GM12865 (cell line): ENCODE results near the gene VMAC.
"Not testable (repeated sequence)": the region's sequence is repeated elsewhere in the genome, so short reads cannot be mapped to it uniquely, and the experiment has no call there.

Experiments used
- DNase-seq: peaks from one replicate; pipeline ENCODE4 v3.0.0; 2010; ENCODE audit warnings: low read depth
- H3K4me3 ChIP-seq: 2 replicates; pipeline ENCODE4 v1.5.1; 2011; ENCODE audit warnings: mild to moderate bottlenecking, low read depth, low read length, control low read depth
- TF ChIP-seq, protein P1 (sequence below): IDR thresholded peaks from 2 replicates; pipeline ENCODE4 v1.5.1; 2011; ENCODE audit warnings: low read length, control low read depth, low read depth, inconsistent platforms; ENCODE audit not compliant: insufficient read depth; ENCODE audit errors: missing control alignments

VMAC gene, protein sequence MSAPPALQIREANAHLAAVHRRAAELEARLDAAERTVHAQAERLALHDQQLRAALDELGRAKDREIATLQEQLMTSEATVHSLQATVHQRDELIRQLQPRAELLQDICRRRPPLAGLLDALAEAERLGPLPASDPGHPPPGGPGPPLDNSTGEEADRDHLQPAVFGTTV

DNA sequence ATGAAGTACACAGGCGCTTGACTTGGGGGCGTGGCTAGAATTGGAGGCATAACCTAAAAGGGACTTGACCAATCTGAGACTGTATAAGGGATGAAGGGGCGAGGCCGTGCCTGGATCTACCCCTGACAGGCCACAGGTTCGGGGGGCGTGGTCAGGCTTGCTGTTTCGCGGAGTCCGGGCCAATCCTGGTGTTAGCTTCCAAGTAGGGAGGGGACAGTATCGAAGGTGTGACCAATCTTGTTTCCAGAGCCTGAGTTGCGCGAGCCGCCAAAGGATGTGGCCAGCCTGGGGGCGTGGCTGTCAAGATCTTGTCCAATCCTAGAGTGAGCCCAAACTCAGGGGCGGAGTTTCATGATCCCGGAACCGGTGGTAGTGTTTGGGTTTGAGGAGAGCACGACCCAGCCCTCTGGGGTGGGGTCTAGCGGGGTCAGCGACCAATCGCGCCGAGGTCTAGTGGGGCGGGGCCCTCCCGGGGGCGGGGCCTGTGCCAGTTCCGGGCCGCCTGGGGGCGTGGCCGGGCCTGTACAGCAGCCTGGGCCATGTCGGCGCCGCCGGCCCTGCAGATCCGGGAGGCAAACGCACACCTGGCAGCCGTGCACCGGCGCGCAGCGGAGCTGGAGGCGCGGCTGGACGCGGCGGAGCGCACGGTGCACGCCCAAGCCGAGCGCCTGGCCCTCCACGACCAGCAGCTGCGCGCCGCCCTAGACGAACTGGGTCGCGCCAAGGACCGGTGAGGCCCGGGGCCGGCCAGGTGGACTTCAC is at the start of gene VMAC:
TSS of gene VMAC (plus strand) at position 521 of the 762 bp plus-strand sequence. CDS start at position 540, 19 bp downstream.
- TF ChIP-seq, protein P1, sequence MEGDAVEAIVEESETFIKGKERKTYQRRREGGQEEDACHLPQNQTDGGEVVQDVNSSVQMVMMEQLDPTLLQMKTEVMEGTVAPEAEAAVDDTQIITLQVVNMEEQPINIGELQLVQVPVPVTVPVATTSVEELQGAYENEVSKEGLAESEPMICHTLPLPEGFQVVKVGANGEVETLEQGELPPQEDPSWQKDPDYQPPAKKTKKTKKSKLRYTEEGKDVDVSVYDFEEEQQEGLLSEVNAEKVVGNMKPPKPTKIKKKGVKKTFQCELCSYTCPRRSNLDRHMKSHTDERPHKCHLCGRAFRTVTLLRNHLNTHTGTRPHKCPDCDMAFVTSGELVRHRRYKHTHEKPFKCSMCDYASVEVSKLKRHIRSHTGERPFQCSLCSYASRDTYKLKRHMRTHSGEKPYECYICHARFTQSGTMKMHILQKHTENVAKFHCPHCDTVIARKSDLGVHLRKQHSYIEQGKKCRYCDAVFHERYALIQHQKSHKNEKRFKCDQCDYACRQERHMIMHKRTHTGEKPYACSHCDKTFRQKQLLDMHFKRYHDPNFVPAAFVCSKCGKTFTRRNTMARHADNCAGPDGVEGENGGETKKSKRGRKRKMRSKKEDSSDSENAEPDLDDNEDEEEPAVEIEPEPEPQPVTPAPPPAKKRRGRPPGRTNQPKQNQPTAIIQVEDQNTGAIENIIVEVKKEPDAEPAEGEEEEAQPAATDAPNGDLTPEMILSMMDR, result no peak
- peak within 1 kb of the TSS; percentile 84 for H3K4me3 ChIP-seq
- peak; percentile 100 for DNase-seq

DNA sequence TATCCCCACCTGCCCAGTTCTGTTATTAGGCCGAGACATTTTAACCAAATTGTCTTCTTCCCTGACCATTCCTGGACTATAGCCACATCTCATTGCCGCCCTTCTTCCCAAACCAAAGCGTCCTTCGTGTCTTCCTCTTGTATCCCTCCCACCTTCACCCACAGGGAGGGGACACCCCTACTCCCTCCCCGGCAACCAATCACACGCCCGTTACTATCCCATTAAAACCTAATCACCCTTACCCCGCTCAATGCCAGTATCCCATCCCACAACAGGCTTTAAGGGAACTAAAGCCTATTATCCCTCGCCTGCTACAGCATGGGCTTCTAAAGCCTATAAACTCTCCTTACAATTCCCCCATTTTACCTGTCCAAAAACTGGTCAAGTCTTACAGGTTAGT is 49.5 kb upstream of the VMAC start:
- not testable (repeated sequence) for DNase-seq, H3K4me3 ChIP-seq

DNA sequence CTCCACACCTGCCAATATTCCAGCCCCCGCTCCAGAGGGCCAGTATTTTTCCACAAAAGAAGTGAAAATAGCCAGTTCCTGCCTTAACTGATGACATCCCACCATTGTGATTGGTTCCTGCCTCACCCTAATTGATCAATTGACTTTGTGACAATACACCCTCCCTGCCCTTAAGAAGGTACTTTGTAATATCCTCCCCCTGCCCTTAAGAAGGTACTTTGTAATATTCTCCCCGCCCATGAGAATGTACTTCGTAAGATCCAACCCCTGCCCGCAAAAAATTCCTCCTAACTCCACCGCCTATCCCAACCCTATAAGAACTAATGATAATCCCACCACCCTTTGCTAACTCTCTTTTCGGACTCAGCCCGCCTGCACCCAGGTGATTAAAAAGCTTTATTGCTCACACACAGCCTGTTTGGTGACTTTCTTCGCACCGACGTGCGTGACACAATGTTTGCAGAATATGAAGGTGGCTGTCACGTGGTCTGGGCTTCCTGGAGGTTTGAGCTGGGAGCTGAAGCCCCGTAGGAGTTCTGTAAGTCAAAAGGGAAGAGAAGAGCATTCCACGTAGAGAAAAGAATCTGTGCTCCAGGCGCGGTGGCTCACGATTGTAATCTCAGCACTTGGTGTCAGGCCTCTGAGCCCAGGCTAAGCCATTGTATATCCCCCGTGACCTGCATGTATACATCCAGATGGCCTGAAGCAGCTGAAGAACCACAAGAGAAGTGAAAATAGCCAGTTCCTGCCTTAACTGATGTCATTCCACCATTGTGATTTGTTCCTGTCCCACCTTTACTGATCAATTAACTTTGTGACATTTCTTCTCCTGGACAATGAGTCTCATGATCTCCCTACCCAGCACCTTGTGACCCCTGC is 47.2 kb upstream of the VMAC start:
- TF ChIP-seq, protein P1, result no peak
- DNase-seq, result no peak

DNA sequence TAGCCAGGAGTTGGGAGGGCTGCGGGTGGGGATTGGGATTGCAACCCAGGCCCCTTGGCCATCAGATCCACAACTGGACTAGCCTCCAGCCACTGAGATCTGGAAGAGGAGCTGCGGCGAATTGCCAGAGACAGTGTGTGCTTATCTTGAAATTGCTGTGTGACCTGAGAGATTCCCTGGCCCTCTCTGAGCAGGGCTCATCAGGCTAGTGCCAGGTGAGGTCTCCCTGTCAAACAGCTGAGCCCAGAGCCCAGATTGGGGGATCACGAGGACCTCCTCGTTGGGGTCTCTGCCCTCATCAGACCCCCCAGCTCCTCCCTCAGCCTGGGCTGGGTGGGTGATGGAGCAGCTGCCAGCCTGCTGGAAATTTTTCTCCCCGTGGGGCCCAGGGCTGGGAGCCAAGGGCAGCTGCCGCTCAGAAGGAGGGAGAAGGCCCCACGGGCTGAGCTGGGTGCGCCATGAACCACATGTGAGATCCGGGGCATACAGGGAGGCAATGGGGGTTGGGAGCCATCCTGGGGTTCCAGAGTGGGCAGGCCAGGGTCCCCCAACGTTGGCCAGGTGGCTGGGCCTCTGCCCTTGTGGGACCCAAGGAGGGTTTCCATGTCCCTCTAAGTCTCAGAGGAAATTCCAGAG is 41.5 kb upstream of the VMAC start:
- TF ChIP-seq, protein P1, result no peak
- DNase-seq, result no peak
- H3K4me3 ChIP-seq, result no peak overlapping the region

More for the DNA sequence above, 47.2 kb upstream of the VMAC start:
- H3K4me3 ChIP-seq, result no peak overlapping the region

DNA sequence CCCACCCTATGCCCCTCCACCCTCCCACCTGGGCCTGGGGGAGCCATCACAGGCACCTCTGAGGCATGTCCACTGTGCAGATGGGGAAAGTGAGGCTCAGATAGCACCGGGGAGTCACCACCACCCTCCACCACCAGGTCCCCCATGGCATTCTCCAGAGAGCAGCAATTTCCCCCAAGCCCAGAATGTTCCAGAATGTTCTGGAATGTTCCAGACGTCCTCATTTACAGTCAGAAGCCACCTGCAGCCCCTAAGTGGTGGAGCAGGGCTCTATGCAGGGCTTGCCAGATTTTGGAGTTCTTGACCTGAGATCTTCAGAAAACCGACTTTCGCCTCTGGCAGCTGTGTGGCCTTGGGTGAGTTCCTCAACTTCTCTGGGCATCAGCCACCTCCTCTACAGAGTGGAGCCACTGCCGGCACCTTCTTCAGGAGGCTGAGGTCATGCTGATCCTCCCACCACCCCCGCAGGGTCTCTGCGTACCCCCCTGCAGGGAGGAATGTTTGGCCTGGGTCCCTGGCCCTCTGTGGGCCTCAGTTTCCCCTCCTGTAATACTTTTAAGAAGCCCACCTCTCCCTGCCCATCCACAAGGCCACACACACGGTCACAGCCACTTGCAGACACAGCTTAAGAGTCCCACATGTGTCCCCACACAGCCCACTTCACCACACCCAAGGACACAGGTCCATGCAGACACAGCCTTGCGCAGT is 40.5 kb upstream of the VMAC start:
- no peak overlapping the region for H3K4me3 ChIP-seq
- TF ChIP-seq, protein P1, result no peak
- DNase-seq, result no peak

DNA sequence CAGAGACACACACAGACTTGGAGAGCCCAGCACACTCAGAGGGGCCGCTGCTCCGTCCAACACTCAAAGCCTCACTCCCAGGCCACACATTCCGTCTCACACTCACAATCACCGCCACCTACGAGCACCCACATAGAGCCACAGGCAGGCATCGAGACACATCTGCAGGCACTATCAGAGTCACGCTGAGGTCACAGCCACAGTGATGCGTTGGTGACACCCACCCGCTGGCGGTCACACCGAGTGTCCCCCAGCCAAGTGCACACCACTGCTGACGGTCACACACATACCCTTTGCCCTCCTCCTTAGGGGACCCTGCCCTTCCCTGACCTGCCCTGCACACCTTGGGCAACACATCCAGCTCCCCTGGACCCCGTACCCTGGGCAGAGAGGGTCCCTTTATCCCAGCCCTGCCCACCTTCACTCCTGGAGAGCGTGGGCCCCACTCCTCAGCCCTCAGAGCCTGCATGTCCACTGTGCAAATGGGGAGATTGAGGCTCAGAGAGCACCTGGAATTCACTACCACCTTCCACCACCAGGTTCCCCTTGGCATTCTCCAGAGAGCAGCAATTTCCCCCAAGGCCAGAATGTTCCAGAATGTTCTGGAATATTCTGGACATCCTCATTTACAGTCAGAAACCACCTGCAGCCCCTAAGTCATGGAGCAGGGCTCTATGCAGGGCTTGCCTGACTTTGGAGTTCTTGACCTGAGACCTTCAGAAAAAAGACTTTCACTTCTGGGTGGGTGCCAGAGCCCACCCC is 39.8 kb upstream of the VMAC start:
- DNase-seq, result no peak
- TF ChIP-seq, protein P1, result no peak

More for the DNA sequence above, 39.8 kb upstream of the VMAC start:
- no peak overlapping the region for H3K4me3 ChIP-seq
